MM.1S (cell line): Measurements from ENCODE around the gene CAPS2.

Experiments used
- DNase-seq: peaks from one replicate; pipeline ENCODE4 v3.0.0-alpha.2; 2015
- H2AFZ ChIP-seq: fragments of 300-600 bp; sonication (generic); 2 replicates; pipeline ENCODE4 v1.6.0; 2016; ENCODE audit warnings: antibody characterized with exemption, low read length
- H3F3A ChIP-seq: fragments of 300-600 bp; sonication (generic); 2 replicates; pipeline ENCODE4 v1.6.1; 2016; ENCODE audit warnings: mild to moderate bottlenecking, antibody characterized with exemption, low read length, moderate library complexity, mixed read lengths; ENCODE audit not compliant: insufficient read depth
- H3K27ac ChIP-seq: fragments of 300-600 bp; sonication (generic); 2 replicates; pipeline ENCODE4 v1.5.1; 2016; ENCODE audit warnings: mild to moderate bottlenecking, low read length
- H3K27me3 ChIP-seq: fragments of 300-600 bp; sonication (generic); replicated peaks from 2 replicates; pipeline ENCODE4 v1.6.0; 2016; ENCODE audit warnings: low read length; ENCODE audit not compliant: insufficient read depth
- H3K36me3 ChIP-seq: fragments of 300-600 bp; sonication (generic); replicated peaks from 2 replicates; pipeline ENCODE4 v1.6.1; 2016; ENCODE audit warnings: mild to moderate bottlenecking, low read length, mixed read lengths; ENCODE audit not compliant: insufficient read depth
- H3K4me1 ChIP-seq: fragments of 300-600 bp; sonication (generic); 2 replicates; pipeline ENCODE4 v1.6.1; 2016; ENCODE audit warnings: low read length, mixed read lengths
- H3K4me2 ChIP-seq: fragments of 300-600 bp; sonication (generic); 2 replicates; pipeline ENCODE4 v1.6.0; 2016; ENCODE audit warnings: low read depth, low read length
- H3K4me3 ChIP-seq: fragments of 300-600 bp; sonication (generic); 2 replicates; pipeline ENCODE4 v1.5.1; 2016; ENCODE audit warnings: low read length, mixed read lengths
- H3K79me2 ChIP-seq: fragments of 300-600 bp; sonication (generic); 2 replicates; pipeline ENCODE4 v1.6.1; 2016; ENCODE audit warnings: mixed run types, low read length, mixed read lengths
- H3K9ac ChIP-seq: fragments of 300-600 bp; sonication (generic); 2 replicates; pipeline ENCODE4 v1.6.1; 2016; ENCODE audit warnings: low read length, mixed read lengths
- H3K9me2 ChIP-seq: fragments of 300-600 bp; sonication (generic); replicated peaks from 2 replicates; pipeline ENCODE4 v1.6.1; 2016; ENCODE audit warnings: mild to moderate bottlenecking, low read length, mixed read lengths; ENCODE audit not compliant: insufficient read depth
- H3K9me3 ChIP-seq: fragments of 300-600 bp; sonication (generic); replicated peaks from 2 replicates; pipeline ENCODE4 v1.6.1; 2016; ENCODE audit warnings: mild to moderate bottlenecking, low read length, mixed read lengths; ENCODE audit not compliant: insufficient read depth
- H4K20me1 ChIP-seq: fragments of 300-600 bp; sonication (generic); 2 replicates; pipeline ENCODE4 v1.6.1; 2016; ENCODE audit warnings: mild to moderate bottlenecking, low read length, moderate library complexity, mixed read lengths; ENCODE audit not compliant: insufficient read depth
- EZH2 ChIP-seq: fragments of 300-600 bp; sonication (generic); optimal IDR thresholded peaks from 2 replicates; pipeline ENCODE3; 2017; ENCODE audit warnings: low read depth, mild to moderate bottlenecking, antibody characterized with exemption, low read length, mixed read lengths
- EZH2phosphoT487 ChIP-seq: fragments of 300-600 bp; sonication (generic); IDR thresholded peaks from 2 replicates; pipeline ENCODE4 v1.6.1; 2018; ENCODE audit warnings: antibody characterized with exemption, low read length
- TF ChIP-seq, protein P1 (sequence below): fragments of 300-600 bp; sonication (generic); IDR thresholded peaks from 2 replicates; pipeline ENCODE4 v1.5.1; 2016; ENCODE audit warnings: antibody characterized with exemption, low read length, mixed read lengths

Gene CAPS2

GRCh38 chr12:75315518-75315917 is 14.6 kb downstream of the CAPS2 start:
- Histone ChIP-seq H3K9me2 (no peaks in the 10 kb centered on the region), H3K27ac (no peak overlapping the region), H3K4me1 (no peaks in the 10 kb centered on the region), H3K4me2 (no peak overlapping the region), H3K79me2 (no peaks in the 10 kb centered on the region), H3K4me3 (no peak overlapping the region), H3F3A (no peaks in the 10 kb centered on the region), H3K9me3 (no peaks in the 10 kb centered on the region), H3K9ac (no peak overlapping the region), H3K27me3 (no peaks in the 10 kb centered on the region), H3K36me3 (no peaks in the 10 kb centered on the region), H4K20me1 (no peaks in the 10 kb centered on the region), H2AFZ (no peak overlapping the region)
- DNase-seq: no peak
- no peak for TF ChIP-seq EZH2phosphoT487
- TF ChIP-seq EZH2: no peak
- TF ChIP-seq, protein P1, sequence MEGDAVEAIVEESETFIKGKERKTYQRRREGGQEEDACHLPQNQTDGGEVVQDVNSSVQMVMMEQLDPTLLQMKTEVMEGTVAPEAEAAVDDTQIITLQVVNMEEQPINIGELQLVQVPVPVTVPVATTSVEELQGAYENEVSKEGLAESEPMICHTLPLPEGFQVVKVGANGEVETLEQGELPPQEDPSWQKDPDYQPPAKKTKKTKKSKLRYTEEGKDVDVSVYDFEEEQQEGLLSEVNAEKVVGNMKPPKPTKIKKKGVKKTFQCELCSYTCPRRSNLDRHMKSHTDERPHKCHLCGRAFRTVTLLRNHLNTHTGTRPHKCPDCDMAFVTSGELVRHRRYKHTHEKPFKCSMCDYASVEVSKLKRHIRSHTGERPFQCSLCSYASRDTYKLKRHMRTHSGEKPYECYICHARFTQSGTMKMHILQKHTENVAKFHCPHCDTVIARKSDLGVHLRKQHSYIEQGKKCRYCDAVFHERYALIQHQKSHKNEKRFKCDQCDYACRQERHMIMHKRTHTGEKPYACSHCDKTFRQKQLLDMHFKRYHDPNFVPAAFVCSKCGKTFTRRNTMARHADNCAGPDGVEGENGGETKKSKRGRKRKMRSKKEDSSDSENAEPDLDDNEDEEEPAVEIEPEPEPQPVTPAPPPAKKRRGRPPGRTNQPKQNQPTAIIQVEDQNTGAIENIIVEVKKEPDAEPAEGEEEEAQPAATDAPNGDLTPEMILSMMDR: no peak

DNA sequence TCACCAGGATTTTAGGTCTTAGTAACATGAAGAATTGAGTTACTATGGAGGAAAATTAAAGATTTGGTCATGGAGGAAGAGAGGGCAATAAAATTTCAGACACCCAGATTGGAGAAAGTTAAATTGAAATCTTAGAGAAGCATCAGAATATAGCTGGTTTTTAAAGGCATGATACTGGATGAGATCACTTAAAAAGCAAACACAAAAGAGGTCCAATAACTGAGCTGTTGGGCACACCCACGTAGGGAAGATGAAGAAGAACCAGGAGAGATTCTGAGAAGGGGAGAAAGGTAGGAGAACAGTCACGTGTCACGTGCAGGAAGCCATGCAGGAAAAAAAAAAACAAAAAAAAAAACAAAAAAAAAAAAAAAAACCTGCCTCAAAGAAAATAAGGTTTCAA is 18.8 kb downstream of the CAPS2 start:
- Histone ChIP-seq H3K27ac (no peak overlapping the region), H3K27me3 (no peaks in the 10 kb centered on the region), H3K4me2 (no peak overlapping the region), H3K79me2 (no peaks in the 10 kb centered on the region), H3K9me3 (no peaks in the 10 kb centered on the region), H3K4me1 (no peaks in the 10 kb centered on the region), H3K4me3 (no peak overlapping the region), H2AFZ (no peak overlapping the region), H3F3A (no peaks in the 10 kb centered on the region), H4K20me1 (no peaks in the 10 kb centered on the region), H3K36me3 (no peaks in the 10 kb centered on the region), H3K9ac (no peak overlapping the region), H3K9me2 (no peaks in the 10 kb centered on the region)
- no peak for TF ChIP-seq EZH2
- TF ChIP-seq, protein P1: no peak
- TF ChIP-seq EZH2phosphoT487: no peak
- DNase-seq: no peak

GRCh38 chr12:75308279-75308678 is 21.8 kb downstream of the CAPS2 start:
- no peak overlapping the region for H2AFZ ChIP-seq
- no peaks in the 10 kb centered on the region for H3K79me2 ChIP-seq
- TF ChIP-seq, protein P1: no peak
- TF ChIP-seq EZH2phosphoT487 (no peak), EZH2 (no peak)
- H3K9me2 ChIP-seq: no peaks in the 10 kb centered on the region
- no peaks in the 10 kb centered on the region for H3K36me3 ChIP-seq
- no peaks in the 10 kb centered on the region for H3K27me3 ChIP-seq
- H3K9me3 ChIP-seq: no peaks in the 10 kb centered on the region
- no peaks in the 10 kb centered on the region for H3K4me1 ChIP-seq
- no peaks in the 10 kb centered on the region for H3F3A ChIP-seq
- H3K4me3 ChIP-seq: no peak overlapping the region
- no peak for DNase-seq
- H3K4me2 ChIP-seq: no peak overlapping the region
- no peaks in the 10 kb centered on the region for H4K20me1 ChIP-seq
- H3K9ac ChIP-seq: no peak overlapping the region
- H3K27ac ChIP-seq: no peak overlapping the region
